Gastroesophageal sphincter (tissue), 3 donors: ENCODE measurements around the gene MT1G.

Source experiments
- POLR2A ChIP-seq, 2 donors: fragments of 450-650 bp; IDR thresholded peaks; one replicate each; pipeline ENCODE4 v1.6.1; 2017; ENCODE audit warnings: antibody characterized with exemption in 2 of 2, mild to moderate bottlenecking in 2 of 2, moderate library complexity in 1 of 2
- POLR2AphosphoS5 ChIP-seq: sonication (generic); formaldehyde crosslinking; IDR thresholded peaks from one replicate; pipeline ENCODE4 v1.6.1; 2017; ENCODE audit warnings: antibody characterized with exemption
- TF ChIP-seq, protein P1 (sequence below), 4 experiments: fragments of 200-600 bp in 2 of 4; fragments of 450-650 bp in 2 of 4; sonication (generic) in 1 of 4; IDR thresholded peaks; one replicate each; pipeline ENCODE4 v1.5.1; 2017 to 2019; ENCODE audit warnings: antibody characterized with exemption in 4 of 4, mild to moderate bottlenecking in 2 of 4, moderate library complexity in 2 of 4

DNA sequence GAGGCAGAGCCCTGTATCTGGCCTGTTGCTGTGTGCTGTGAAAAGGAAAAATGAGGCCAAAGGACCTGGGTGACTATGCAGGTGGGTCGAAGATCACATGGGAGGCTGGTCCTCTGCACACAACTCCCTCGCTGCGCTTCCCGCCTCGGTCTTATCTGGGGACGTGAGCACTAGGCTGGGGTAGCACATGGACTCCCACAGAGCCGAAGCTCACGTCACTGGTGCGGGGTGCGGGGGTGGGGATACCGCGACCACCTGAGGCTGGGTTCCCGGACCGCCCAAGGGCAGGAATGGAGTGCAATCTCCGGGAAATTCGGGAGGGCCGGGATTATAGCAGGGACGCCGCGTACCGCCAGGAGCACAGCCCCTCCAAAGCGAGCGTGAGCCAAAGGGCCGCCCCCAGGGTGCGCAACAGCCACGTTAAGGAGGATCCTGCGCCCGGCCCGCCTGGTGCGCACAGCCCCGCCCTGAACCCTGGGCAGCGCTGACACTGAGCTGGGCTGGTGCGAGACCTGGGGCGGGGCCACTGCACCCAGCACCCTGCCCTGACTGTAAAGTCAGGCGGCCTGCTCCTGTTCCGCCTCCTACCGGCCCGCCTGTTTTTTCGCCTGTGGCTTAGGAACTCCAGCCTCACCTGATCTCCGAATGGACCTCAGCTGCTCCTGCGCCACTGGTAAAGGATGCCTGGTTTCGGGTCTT is 24.6 kb downstream of the MT1G start:
- TF ChIP-seq, protein P1, sequence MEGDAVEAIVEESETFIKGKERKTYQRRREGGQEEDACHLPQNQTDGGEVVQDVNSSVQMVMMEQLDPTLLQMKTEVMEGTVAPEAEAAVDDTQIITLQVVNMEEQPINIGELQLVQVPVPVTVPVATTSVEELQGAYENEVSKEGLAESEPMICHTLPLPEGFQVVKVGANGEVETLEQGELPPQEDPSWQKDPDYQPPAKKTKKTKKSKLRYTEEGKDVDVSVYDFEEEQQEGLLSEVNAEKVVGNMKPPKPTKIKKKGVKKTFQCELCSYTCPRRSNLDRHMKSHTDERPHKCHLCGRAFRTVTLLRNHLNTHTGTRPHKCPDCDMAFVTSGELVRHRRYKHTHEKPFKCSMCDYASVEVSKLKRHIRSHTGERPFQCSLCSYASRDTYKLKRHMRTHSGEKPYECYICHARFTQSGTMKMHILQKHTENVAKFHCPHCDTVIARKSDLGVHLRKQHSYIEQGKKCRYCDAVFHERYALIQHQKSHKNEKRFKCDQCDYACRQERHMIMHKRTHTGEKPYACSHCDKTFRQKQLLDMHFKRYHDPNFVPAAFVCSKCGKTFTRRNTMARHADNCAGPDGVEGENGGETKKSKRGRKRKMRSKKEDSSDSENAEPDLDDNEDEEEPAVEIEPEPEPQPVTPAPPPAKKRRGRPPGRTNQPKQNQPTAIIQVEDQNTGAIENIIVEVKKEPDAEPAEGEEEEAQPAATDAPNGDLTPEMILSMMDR (IDR thresholded peaks at IDR 0.05): peak in 3 of 4 experiments; percentile 39 to 67 (median 45)
- TF ChIP-seq POLR2AphosphoS5 (peak; percentile 66), POLR2A (IDR thresholded peaks at IDR 0.05) (no peak)
